ENCODE results near the gene LAMA5. TPM values are rescaled to one million over a fixed set of nuclear protein-coding genes. Genes with fewer than 3 reads are reported as not detected.

Gene LAMA5
- total RNA-seq, 2 donors from 2014 or later, result 315 to 369 TPM

- Histone ChIP-seq H3K9me3 (ENCODE audit: control insufficient read depth, low read length) (no peaks in the 10 kb centered on the region), H3K27me3 (ENCODE audit: control insufficient read depth, insufficient read depth, low read length, poor library complexity, severe bottlenecking) (no peaks in the 10 kb centered on the region), H3K27ac (ENCODE audit: low read depth, low read length) (no peak overlapping the region), H3K4me1 (ENCODE audit: control insufficient read depth, insufficient read depth, low read length) (no peaks in the 10 kb centered on the region), H3K9ac (ENCODE audit: extremely low read depth, low read length, poor library complexity, severe bottlenecking) (no peak overlapping the region), H3K36me3 (ENCODE audit: control insufficient read depth, insufficient read depth, low read length) (peaks cover 58% of the 10 kb centered on the region), H3K4me3 (ENCODE audit: low read length) (no peak overlapping the region)
- no peaks in the 10 kb centered on the region for H3K9me3 Mint-ChIP-seq
- no peaks in the 10 kb centered on the region for H3K27me3 Mint-ChIP-seq (ENCODE audit: insufficient read depth)
- H3K4me3 Mint-ChIP-seq, result no peak overlapping the region
- WGBS, 2 experiments (ENCODE audit: insufficient coverage in 1 of 2, insufficient read length in 1 of 2), result 92 to 97% methylated on average over 6 of the region's 6 CpGs
- no peak for DNase-seq
- H3K27ac Mint-ChIP-seq, result no peak overlapping the region
- H3K36me3 Mint-ChIP-seq (ENCODE audit: low read depth), result peaks cover 58% of the 10 kb centered on the region
- no peaks in the 10 kb centered on the region for H3K4me1 Mint-ChIP-seq
- TF ChIP-seq, protein P1, sequence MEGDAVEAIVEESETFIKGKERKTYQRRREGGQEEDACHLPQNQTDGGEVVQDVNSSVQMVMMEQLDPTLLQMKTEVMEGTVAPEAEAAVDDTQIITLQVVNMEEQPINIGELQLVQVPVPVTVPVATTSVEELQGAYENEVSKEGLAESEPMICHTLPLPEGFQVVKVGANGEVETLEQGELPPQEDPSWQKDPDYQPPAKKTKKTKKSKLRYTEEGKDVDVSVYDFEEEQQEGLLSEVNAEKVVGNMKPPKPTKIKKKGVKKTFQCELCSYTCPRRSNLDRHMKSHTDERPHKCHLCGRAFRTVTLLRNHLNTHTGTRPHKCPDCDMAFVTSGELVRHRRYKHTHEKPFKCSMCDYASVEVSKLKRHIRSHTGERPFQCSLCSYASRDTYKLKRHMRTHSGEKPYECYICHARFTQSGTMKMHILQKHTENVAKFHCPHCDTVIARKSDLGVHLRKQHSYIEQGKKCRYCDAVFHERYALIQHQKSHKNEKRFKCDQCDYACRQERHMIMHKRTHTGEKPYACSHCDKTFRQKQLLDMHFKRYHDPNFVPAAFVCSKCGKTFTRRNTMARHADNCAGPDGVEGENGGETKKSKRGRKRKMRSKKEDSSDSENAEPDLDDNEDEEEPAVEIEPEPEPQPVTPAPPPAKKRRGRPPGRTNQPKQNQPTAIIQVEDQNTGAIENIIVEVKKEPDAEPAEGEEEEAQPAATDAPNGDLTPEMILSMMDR (conservative IDR thresholded peaks at IDR 0.05), result no peak
Observed at GRCh38 chr20:62285151-62285550, 82.0 kb downstream of the LAMA5 start.

GRCh38 chr20:62284448-62284847 is 82.7 kb downstream of the LAMA5 start:
- Mint-ChIP-seq H3K4me1 (no peaks in the 10 kb centered on the region), H3K36me3 (ENCODE audit: low read depth) (peaks cover 62% of the 10 kb centered on the region), H3K4me3 (no peak overlapping the region), H3K27me3 (ENCODE audit: insufficient read depth) (no peaks in the 10 kb centered on the region), H3K9me3 (no peaks in the 10 kb centered on the region), H3K27ac (no peak overlapping the region)
- H3K4me3 ChIP-seq (ENCODE audit: low read length), result no peak overlapping the region
- H3K27ac ChIP-seq (ENCODE audit: low read depth, low read length), result no peak overlapping the region
- WGBS, 2 experiments (ENCODE audit: insufficient coverage in 1 of 2, insufficient read length in 1 of 2), result 90 to 94% methylated on average over 5 to 6 of the region's 6 CpGs
- TF ChIP-seq, protein P1 (conservative IDR thresholded peaks at IDR 0.05), result no peak
- H3K9ac ChIP-seq (ENCODE audit: extremely low read depth, low read length, poor library complexity, severe bottlenecking), result no peak overlapping the region
- H3K9me3 ChIP-seq (ENCODE audit: control insufficient read depth, low read length), result no peaks in the 10 kb centered on the region
- peaks cover 60% of the 10 kb centered on the region for H3K36me3 ChIP-seq (ENCODE audit: control insufficient read depth, insufficient read depth, low read length)
- H3K27me3 ChIP-seq (ENCODE audit: control insufficient read depth, insufficient read depth, low read length, poor library complexity, severe bottlenecking), result no peaks in the 10 kb centered on the region
- H3K4me1 ChIP-seq (ENCODE audit: control insufficient read depth, insufficient read depth, low read length), result no peaks in the 10 kb centered on the region
- DNase-seq, result no peak

DNA sequence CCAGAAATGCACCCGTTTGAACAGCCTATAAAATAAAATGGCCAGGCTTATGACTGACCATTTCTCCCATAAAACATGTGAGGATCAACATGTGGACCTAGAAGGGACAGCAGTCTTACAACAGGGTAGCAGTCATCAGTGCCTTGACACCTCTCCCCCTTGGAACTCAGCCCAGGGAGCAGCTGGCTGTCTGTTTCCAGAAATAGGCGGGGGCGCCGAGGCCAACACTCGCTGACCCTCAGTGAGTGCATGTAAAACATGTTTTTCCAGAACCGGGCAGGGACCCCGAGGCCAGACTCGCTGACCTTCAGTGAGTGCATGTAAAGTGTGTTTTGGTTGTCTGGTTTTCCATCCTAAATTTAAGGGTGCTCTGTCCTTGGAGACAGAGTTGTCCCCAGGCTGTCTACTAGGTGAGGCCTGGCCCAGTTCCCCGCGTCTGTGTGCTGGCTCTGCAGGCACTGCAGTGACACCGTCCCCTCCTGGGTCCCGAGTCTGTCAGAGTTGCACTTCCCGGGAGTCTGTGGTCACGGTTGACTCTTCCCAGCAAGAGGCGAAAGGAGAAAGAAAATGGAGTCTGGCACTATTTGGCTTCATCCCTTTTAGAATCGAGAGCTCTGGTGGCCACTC is 84.1 kb downstream of the LAMA5 start:
- Mint-ChIP-seq H3K4me1 (no peaks in the 10 kb centered on the region), H3K4me3 (no peak overlapping the region), H3K27me3 (ENCODE audit: insufficient read depth) (no peaks in the 10 kb centered on the region), H3K36me3 (ENCODE audit: low read depth) (peaks cover 68% of the 10 kb centered on the region), H3K27ac (no peak overlapping the region), H3K9me3 (no peaks in the 10 kb centered on the region)
- H3K27me3 ChIP-seq (ENCODE audit: control insufficient read depth, insufficient read depth, low read length, poor library complexity, severe bottlenecking), result no peaks in the 10 kb centered on the region
- H3K4me1 ChIP-seq (ENCODE audit: control insufficient read depth, insufficient read depth, low read length), result no peaks in the 10 kb centered on the region
- H3K4me3 ChIP-seq (ENCODE audit: low read length), result no peak overlapping the region
- DNase-seq, result no peak
- 93 to 94% methylated on average over 11 to 16 of the region's 16 CpGs for WGBS, 2 experiments (ENCODE audit: insufficient coverage in 1 of 2, insufficient read length in 1 of 2)
- peaks cover 63% of the 10 kb centered on the region for H3K36me3 ChIP-seq (ENCODE audit: control insufficient read depth, insufficient read depth, low read length)
- H3K9me3 ChIP-seq (ENCODE audit: control insufficient read depth, low read length), result no peaks in the 10 kb centered on the region
- H3K27ac ChIP-seq (ENCODE audit: low read depth, low read length), result no peak overlapping the region
- TF ChIP-seq, protein P1 (conservative IDR thresholded peaks at IDR 0.05), result no peak
- H3K9ac ChIP-seq (ENCODE audit: extremely low read depth, low read length, poor library complexity, severe bottlenecking), result no peak overlapping the region

All from endodermal cell (in vitro differentiated cells).